Heart left ventricle (tissue), 16 donors: Measurements from ENCODE around the gene PLEKHM3. TPM values are rescaled to one million over a fixed set of nuclear protein-coding genes. Genes with fewer than 3 reads are reported as not detected.

Source experiments
- ATAC-seq, 4 donors: fragments of 200-7000 bp; cut with Tn5 transposase; one replicate each; pipeline ENCODE4 v1.9.1; 2020 to 2022; ENCODE audit warnings: moderate library complexity in 4 of 4, mild to moderate bottlenecking in 3 of 4, moderate number of reproducible peaks in 1 of 4
- DNase-seq, 5 donors: peaks; one replicate each; pipeline ENCODE4 v3.0.0-alpha.2; 2020
- H3K27ac ChIP-seq, 12 donors: fragments of 200-600 bp; sonication (generic) in 4 of 12; one replicate each; pipeline versions ENCODE4 v1.5.0 to v1.8.0; 2016 to 2022; ENCODE audit warnings: mild to moderate bottlenecking in 2 of 12
- H3K27me3 ChIP-seq, 9 donors: fragments of 200-600 bp; sonication (generic) in 2 of 9; one replicate each; pipeline versions ENCODE4 v1.5.1 to v1.8.0; 2016 to 2022; ENCODE audit warnings: mild to moderate bottlenecking in 3 of 9
- H3K36me3 ChIP-seq, 9 donors: fragments of 200-600 bp; sonication (generic) in 2 of 9; one replicate each; pipeline versions ENCODE4 v1.5.0 to v1.8.0; 2018 to 2022; ENCODE audit warnings: mild to moderate bottlenecking in 2 of 9
- H3K4me1 ChIP-seq, 12 donors: fragments of 200-600 bp; sonication (generic) in 4 of 12; one replicate each; pipeline versions ENCODE4 v1.5.0 to v1.8.0; 2016 to 2022; ENCODE audit warnings: mild to moderate bottlenecking in 3 of 12
- H3K4me3 ChIP-seq, 12 donors: fragments of 200-600 bp; sonication (generic) in 4 of 12; one replicate each; pipeline versions ENCODE4 v1.5.0 to v1.8.0; 2017 to 2022; ENCODE audit warnings: mild to moderate bottlenecking in 9 of 12, moderate library complexity in 4 of 12
- H3K9me3 ChIP-seq, 12 donors: fragments of 200-600 bp; sonication (generic) in 4 of 12; one replicate each; pipeline versions ENCODE4 v1.5.0 to v1.8.0; 2016 to 2022; ENCODE audit warnings: mild to moderate bottlenecking in 1 of 12
- CTCF ChIP-seq, 12 donors: fragments of 200-600 bp; sonication (generic) in 4 of 12; IDR thresholded peaks; one replicate each; pipeline versions ENCODE4 v1.5.0 to v1.8.0; 2018 to 2022; ENCODE audit warnings: antibody characterized with exemption in 12 of 12, mild to moderate bottlenecking in 5 of 12
- POLR2A ChIP-seq, 2 donors: fragments of 450-650 bp; IDR thresholded peaks; one replicate each; pipeline ENCODE4 v1.6.1; 2017; ENCODE audit warnings: antibody characterized with exemption in 2 of 2, mild to moderate bottlenecking in 2 of 2, moderate library complexity in 2 of 2
- WGBS, 4 donors: extraction: QIAGEN DNeasy Blood & Tissue Kit in 2 of 4; methylation state at CpG; one replicate each; pipeline versions ENCODE4 v1.1.5 to v1.1.7; 2013 to 2018; 5-methylcytosine and 5-hydroxymethylcytosine counted together
- intact Hi-C, 10 donors: fragments of 100-400 bp; cut with DNase I; formaldehyde crosslinking; loops; one replicate each; pipeline versions ENCODE4 v1.11.1 to v1.14.2; 2022
- polyA plus RNA-seq, 2 donors: library from polyadenylated mRNA; stranded (reverse); fragments of 200-250 nt; gene quantifications; one replicate each; pipeline ENCODE4 v1.2.3, GENCODE V29; 2013
- total RNA-seq, 9 donors: library from RNA; depleted of rRNA in 2 of 9; stranded (reverse); fragments of >200 nt in 2 of 9; fragmentation: NEBNext Ultra II Directional in 3 of 9; extraction: Animal tissue kit (Norgen Biotek cat#: 25700) in 3 of 9; gene quantifications; one replicate each; pipeline versions ENCODE4 v1.1.0 to v1.2.4, GENCODE V29; 2016 to 2023
- donor health status: ischemic (EF 13 %, LVEDD 7.1; RV severe dilation, severe dysfunction).
- donor health status: healthy with polysubstance abuse.
- donor health status: DM: no; HTN: yes; CAD: no.
- donor health status: DM: no; HTN: no; CAD: no.
- donor health status: ischemic (EF 25% LVEDD 6.9; RV normal size, moderate dysfunction).
- donor health status: ischemic (EF 25% LVEDD 5.7; RV mildly dilated, moderate dysfunction).
- donor health status: healthy.
- donor health status: DM: yes; HTN: yes; CAD: no.
- donor health status: ischemic (EF 35%, LVEDD 5.7; RV mildly dilated, moderate dysfunction).
- donor health status: nonischemic (EF 11% LVEDD 7.7; RV severe dilation, severe dysfunction).
- donor health status: DM: yes; HTN: yes; CAD: no.
- donor health status: PGD.
- donor health status: ischemic (EF 29% LVEDD 5.4; RV normal size, mild dysfunction).
- donor health status: nonischemic (EF 23%, LVEDD 6.1; RV moderate dilation, normal function).

PLEKHM3 gene
- total and polyA plus RNA-seq, 11 donors: 5.2 to 28.3 (median 17.0) TPM

GRCh38 chr2:207772081-207772843 lies 253.1 kb downstream of the PLEKHM3 start:
- no peak for TF ChIP-seq CTCF (IDR thresholded peaks at IDR 0.05)
- TF ChIP-seq POLR2A (IDR thresholded peaks at IDR 0.05): no peak
- H3K9me3 ChIP-seq: no peaks in the 10 kb centered on the region
- H3K36me3 ChIP-seq: peaks cover 0 to 5% (median 3%) of the 10 kb centered on the region in 9 donors
- H3K27me3 ChIP-seq: no peaks in the 10 kb centered on the region
- DNase-seq (peak in 2 of 5 donors; percentile 34 to 37), ATAC-seq (no peak)
- H3K27ac ChIP-seq: peak overlapping the region in 2 of 12 donors; percentile 2 to 11
- intact Hi-C loops: loop anchor here in 2 of 10 donors (5.0 to 10.0 kb wide), 2 partner anchors 40 to 63 kb away; no protein-coding TSS in a partner anchor
- H3K4me3 ChIP-seq: no peak overlapping the region
- 74 to 83% (median 76%) methylated on average over 13 of the region's 13 CpGs for WGBS, 4 donors
- H3K4me1 ChIP-seq: peaks cover 5 to 39% (median 17%) of the 10 kb centered on the region in 12 donors

DNA sequence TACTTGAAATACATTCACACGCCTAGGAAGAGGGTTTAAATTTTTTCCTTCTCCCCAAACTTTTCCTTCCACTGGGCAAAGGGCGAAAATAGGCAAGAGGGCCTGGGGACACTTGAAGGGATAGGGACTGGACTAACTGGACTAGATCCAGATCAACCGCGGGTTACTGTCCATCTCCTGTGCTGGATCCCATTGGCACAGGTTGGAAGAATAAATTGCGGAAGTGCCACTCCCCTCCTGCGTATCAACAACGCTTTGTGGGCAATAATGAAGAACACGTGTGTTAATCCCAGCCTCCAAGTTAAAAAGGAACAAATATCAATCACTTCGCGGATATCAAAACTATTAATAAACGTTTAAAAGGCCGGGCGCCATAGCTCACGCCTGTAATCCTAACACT lies 253.9 kb downstream of the PLEKHM3 start:
- H3K27me3 ChIP-seq: no peaks in the 10 kb centered on the region
- H3K27ac ChIP-seq: peak overlapping the region in 2 of 12 donors; percentile 85 to 92
- peaks cover 0 to 12% (median 7%) of the 10 kb centered on the region in 9 donors for H3K36me3 ChIP-seq
- DNase-seq (no peak), ATAC-seq (no peak)
- no peaks in the 10 kb centered on the region for H3K9me3 ChIP-seq
- TF ChIP-seq POLR2A (IDR thresholded peaks at IDR 0.05) (no peak), CTCF (IDR thresholded peaks at IDR 0.05) (no peak)
- peaks cover 5 to 48% (median 22%) of the 10 kb centered on the region in 12 donors for H3K4me1 ChIP-seq
- intact Hi-C loops: loop anchor here in 2 of 10 donors (5.0 to 10.0 kb wide), 2 partner anchors 41 to 63 kb away; no protein-coding TSS in a partner anchor
- H3K4me3 ChIP-seq: peak overlapping the region in 1 of 12 donors; percentile 75
- WGBS, 4 donors: 80 to 88% (median 85%) methylated on average over 14 of the region's 14 CpGs

Other genes starting within 250 kb of the PLEKHM3 start
- not detected for gene CRYGD, start 99.0 kb upstream of the PLEKHM3 start, total RNA-seq
- not detected for gene CRYGD, start 99.0 kb upstream of the PLEKHM3 start, polyA plus RNA-seq
- not detected for gene CRYGC, start 104.3 kb upstream of the PLEKHM3 start, total RNA-seq
- gene CRYGC, start 104.3 kb upstream of the PLEKHM3 start, polyA plus RNA-seq: not detected
- not detected for gene CRYGB, start 120.6 kb upstream of the PLEKHM3 start, total RNA-seq
- not detected for gene CRYGB, start 120.6 kb upstream of the PLEKHM3 start, polyA plus RNA-seq
- not detected for gene CRYGA, start 138.1 kb upstream of the PLEKHM3 start, total RNA-seq
- not detected for gene CRYGA, start 138.1 kb upstream of the PLEKHM3 start, polyA plus RNA-seq
- gene C2orf80, start 164.5 kb upstream of the PLEKHM3 start, total RNA-seq: not detected
- not detected for gene C2orf80, start 164.5 kb upstream of the PLEKHM3 start, polyA plus RNA-seq
- gene IDH1, start 229.5 kb upstream of the PLEKHM3 start, total RNA-seq: 100 to 1,000 TPM in 1 of 9 donors, 10 to 100 TPM in 8; 21.5 to 115 (median 34.6) TPM
- 10 to 100 TPM; 16.0 to 20.5 TPM for gene IDH1, start 229.5 kb upstream of the PLEKHM3 start, polyA plus RNA-seq
- gene PIKFYVE, start 240.7 kb upstream of the PLEKHM3 start, total RNA-seq: 10 to 100 TPM; 12.5 to 31.4 (median 20.3) TPM
- 1 to 10 TPM; 4.2 to 6.7 TPM for gene PIKFYVE, start 240.7 kb upstream of the PLEKHM3 start, polyA plus RNA-seq